T-helper 17 cell (primary cell): ENCODE measurements around the gene SMYD1. TPM values are rescaled to one million over a fixed set of nuclear protein-coding genes. Genes with fewer than 3 reads are reported as not detected.
"Not testable (repeated sequence)": the region's sequence is repeated elsewhere in the genome, so short reads cannot be mapped to it uniquely, and the experiment has no call there.

Source experiments
- ATAC-seq: fragments of 150-1000 bp; cut with Tn5 transposase; 2 replicates; pipeline ENCODE4 v1.10.0; 2021; ENCODE audit warnings: mild to moderate bottlenecking, moderate library complexity
- DNase-seq, 3 donors: peaks; one replicate each; pipeline versions ENCODE4 v3.0.0 to v3.0.0-alpha.2; 2020 to 2021
- H3K9me3 ChIP-seq: one replicate; pipeline ENCODE4 v1.7.0; 2013; ENCODE audit warnings: low read length, mild to moderate bottlenecking; ENCODE audit not compliant: control insufficient read depth, poor library complexity, severe bottlenecking
- H3K27ac Mint-ChIP-seq: one replicate; pipeline ENCODE4 v1.8.0; 2022; ENCODE audit warnings: mild to moderate bottlenecking, moderate library complexity, mixed read lengths
- H3K27me3 Mint-ChIP-seq: one replicate; pipeline ENCODE4 v1.8.0; 2022; ENCODE audit warnings: mixed read lengths
- H3K36me3 Mint-ChIP-seq: one replicate; pipeline ENCODE4 v1.8.0; 2022; ENCODE audit warnings: low read depth, mixed read lengths
- H3K4me1 Mint-ChIP-seq: one replicate; pipeline ENCODE4 v1.8.0; 2022; ENCODE audit warnings: mild to moderate bottlenecking, mixed read lengths
- H3K4me3 Mint-ChIP-seq: one replicate; pipeline ENCODE4 v1.8.0; 2022; ENCODE audit warnings: mild to moderate bottlenecking, moderate library complexity, mixed read lengths
- total RNA-seq, 4 donors: library from RNA in 2 of 4; stranded (reverse) in 2 of 4; gene quantifications; one replicate each; pipeline ENCODE4 v1.2.3 and lab custom pipeline; 2022 to 2026

The SMYD1 gene
- total RNA-seq, 2 donors from 2014 or later: not detected

DNA sequence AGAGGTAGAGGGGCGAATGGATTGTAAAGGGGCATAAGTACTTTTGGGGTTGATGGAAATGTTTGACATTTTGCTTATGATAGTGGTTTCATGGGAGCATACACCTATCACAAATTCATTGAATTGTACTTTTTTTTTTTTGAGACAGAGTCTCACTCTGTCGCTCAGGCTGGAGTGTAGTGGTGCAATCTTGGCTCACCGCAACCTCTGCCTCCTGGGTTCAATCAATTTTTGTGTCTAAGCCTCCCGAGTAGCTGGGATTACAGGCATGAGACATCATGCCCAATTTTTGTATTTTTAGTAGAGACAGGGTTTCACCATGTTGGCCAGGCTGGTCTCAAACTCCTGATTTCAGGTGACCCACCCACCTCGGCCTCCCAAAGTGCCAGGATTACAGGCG is 22.1 kb upstream of the SMYD1 start:
- H3K27me3 Mint-ChIP-seq, H3K9me3 ChIP-seq, ATAC-seq, H3K4me3 Mint-ChIP-seq, DNase-seq, H3K36me3 Mint-ChIP-seq: not testable (repeated sequence)
- Mint-ChIP-seq H3K27ac (peak overlapping the region; percentile 39), H3K4me1 (peaks cover 19% of the 10 kb centered on the region)

DNA sequence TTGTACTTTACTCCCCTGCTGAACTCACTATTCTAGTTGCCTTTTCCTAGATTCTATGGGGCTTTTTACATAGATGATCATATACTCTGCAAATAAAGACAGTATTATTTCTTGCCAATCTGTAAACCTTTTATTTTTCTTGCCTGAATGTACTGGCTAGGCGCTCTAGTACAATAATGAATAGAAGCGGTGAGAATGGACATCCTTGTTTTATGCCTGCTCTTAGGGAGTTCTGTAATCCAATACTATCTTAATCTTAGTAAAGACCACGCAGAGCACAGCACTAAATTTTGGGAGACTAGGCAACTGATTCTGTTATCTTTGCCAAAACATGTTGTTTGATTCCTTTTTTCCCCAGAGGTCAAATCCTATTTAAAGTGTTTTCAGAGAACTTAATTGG is 19.1 kb upstream of the SMYD1 start:
- Mint-ChIP-seq H3K4me1 (peaks cover 19% of the 10 kb centered on the region), H3K27me3 (no peaks in the 10 kb centered on the region), H3K27ac (no peak overlapping the region), H3K36me3 (no peaks in the 10 kb centered on the region), H3K4me3 (no peak overlapping the region)
- DNase-seq (no peak), ATAC-seq (no peak)
- no peaks in the 10 kb centered on the region for H3K9me3 ChIP-seq

DNA sequence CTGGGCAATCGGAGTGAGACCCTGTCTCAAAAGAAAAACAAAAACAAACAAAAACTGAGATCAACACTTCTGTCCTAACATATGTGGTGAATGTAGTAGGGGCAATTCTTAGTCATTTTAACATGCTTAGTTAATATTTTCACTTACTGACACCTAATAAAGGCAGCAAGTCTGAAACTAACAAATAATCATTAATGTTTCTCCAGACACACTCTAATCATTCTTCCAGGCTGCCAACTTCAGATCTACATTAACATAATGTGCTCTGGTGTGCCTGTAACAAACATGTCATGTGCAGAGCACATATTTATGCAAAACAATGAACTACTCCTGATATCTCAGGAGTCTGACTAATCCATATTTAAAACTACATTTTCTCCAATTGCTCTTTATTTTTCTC is 18.0 kb upstream of the SMYD1 start:
- ATAC-seq (no peak), DNase-seq (no peak)
- H3K36me3 Mint-ChIP-seq: no peaks in the 10 kb centered on the region
- H3K4me1 Mint-ChIP-seq: peaks cover 27% of the 10 kb centered on the region
- H3K9me3 ChIP-seq: no peaks in the 10 kb centered on the region
- H3K27me3 Mint-ChIP-seq: no peaks in the 10 kb centered on the region
- no peak overlapping the region for H3K27ac Mint-ChIP-seq
- H3K4me3 Mint-ChIP-seq: no peak overlapping the region

DNA sequence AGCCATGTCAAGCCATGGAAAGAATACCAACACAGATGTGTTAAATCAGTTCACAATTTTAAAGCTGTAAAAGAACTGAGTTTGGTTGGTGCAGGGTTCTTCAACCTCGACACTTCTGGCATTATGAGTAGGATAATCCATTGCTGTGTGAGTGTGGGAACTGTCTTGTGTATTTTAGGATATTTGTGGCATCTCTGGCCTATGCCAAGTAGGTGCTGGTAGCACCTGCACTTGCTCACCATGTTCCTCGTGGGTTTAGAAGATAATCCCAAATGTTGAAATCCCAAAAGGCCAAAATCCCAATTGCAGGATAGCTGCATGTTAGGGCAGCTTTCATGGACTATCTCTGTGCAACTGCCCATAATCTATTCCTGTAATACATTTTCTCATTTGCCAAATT is 15.8 kb upstream of the SMYD1 start:
- Mint-ChIP-seq H3K27me3 (no peaks in the 10 kb centered on the region), H3K27ac (no peak overlapping the region), H3K4me1 (peaks cover 33% of the 10 kb centered on the region), H3K36me3 (peaks cover 2% of the 10 kb centered on the region), H3K4me3 (no peak overlapping the region)
- DNase-seq: no peak
- no peaks in the 10 kb centered on the region for H3K9me3 ChIP-seq
- ATAC-seq: no peak

DNA sequence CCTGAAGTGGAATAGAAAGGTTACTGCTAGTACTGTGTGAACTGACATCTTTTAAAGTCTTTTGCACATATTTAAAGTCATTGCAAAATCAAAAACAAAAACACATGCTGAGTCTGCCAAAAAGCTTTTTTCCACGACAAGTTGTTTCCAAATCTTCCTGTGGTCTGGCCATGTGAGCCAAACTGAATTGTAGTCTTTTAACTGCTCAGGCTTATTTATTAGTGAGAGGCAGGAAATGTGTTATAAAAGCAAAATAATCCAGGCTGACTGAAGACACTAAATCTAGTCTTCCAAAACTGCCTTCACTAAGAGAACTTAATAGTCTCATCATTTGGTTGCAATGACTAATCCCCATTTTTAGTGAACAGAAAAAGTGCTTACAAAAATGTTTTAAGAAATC is 14.3 kb upstream of the SMYD1 start:
- H3K9me3 ChIP-seq: no peaks in the 10 kb centered on the region
- Mint-ChIP-seq H3K4me1 (peaks cover 41% of the 10 kb centered on the region), H3K4me3 (no peak overlapping the region), H3K27ac (peak overlapping the region; percentile 98), H3K27me3 (no peaks in the 10 kb centered on the region), H3K36me3 (peaks cover 2% of the 10 kb centered on the region)
- ATAC-seq (no peak), DNase-seq (no peak)

DNA sequence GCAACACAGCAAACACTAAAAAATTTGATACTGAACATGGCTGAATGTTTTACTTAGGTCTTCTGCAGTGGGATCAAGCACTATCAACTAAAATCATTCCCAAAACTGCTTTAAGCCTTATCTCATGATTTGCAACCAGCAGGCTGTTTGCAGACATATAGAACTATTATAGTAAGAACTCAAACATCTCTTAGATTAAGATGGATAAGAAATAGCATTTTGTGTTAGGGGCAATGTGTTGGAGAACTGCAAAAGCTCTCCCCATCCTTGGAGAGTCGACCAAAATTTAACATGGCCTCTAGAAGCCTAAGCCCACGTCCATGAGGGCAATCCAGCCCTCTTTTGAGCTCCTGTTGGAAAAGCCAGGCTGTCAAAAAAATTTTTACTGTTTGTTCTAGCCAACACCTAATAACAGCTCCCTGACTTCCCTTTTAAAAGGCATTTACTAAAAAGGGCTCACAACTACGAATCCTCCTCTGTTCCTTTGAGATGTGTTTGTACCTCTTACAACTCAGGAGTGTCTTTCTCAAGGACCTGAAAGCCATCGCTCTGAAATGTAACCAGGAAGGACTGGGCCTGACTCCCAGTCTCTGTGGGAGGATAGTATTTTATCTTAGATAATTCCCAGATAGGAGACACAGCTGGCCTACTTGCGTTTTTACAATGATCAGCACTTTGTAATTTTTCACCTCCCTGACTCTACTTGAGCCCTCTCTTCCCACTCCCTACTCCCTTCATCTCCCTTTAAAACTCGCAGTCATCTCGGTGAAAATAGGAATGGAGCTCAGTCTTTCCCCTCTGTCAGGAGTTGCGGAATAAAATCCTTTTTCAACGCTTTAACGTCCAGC is 13.5 kb upstream of the SMYD1 start:
- H3K27ac Mint-ChIP-seq: peak overlapping the region; percentile 98
- DNase-seq (no peak), ATAC-seq (no peak)
- peak overlapping the region; percentile 96 for H3K4me3 Mint-ChIP-seq
- H3K9me3 ChIP-seq: no peaks in the 10 kb centered on the region
- peaks cover 36% of the 10 kb centered on the region for H3K4me1 Mint-ChIP-seq
- H3K36me3 Mint-ChIP-seq: peaks cover 2% of the 10 kb centered on the region
- no peaks in the 10 kb centered on the region for H3K27me3 Mint-ChIP-seq

DNA sequence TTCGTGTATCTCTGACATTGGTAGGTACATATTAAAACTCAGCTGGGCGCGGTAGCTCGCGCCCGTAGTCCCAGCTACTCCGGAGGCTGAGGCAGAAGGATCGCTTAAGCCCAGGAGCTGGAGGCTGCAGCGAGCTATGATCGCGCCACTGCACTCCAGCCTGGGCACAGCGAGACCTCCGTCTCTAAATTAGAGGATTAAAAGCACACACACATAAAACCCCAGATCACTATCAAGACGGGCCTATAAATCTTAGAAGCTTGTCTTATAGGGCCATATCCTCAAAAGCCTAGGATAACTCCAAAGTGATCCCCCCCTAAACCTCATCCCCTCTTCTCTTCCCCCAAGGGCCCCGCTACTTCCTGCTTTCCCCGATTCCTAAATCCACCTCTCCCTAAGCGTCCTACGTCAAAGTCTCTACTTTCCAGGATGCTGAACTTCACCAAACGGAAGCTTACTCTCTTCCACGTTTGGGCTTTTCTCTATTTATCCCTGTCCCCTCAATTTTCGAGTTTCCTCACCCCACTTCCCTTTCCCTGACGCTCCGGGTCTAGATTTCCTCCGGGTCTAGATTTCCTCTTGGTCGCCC is 12.7 kb upstream of the SMYD1 start:
- H3K4me1 Mint-ChIP-seq: peaks cover 36% of the 10 kb centered on the region

DNA sequence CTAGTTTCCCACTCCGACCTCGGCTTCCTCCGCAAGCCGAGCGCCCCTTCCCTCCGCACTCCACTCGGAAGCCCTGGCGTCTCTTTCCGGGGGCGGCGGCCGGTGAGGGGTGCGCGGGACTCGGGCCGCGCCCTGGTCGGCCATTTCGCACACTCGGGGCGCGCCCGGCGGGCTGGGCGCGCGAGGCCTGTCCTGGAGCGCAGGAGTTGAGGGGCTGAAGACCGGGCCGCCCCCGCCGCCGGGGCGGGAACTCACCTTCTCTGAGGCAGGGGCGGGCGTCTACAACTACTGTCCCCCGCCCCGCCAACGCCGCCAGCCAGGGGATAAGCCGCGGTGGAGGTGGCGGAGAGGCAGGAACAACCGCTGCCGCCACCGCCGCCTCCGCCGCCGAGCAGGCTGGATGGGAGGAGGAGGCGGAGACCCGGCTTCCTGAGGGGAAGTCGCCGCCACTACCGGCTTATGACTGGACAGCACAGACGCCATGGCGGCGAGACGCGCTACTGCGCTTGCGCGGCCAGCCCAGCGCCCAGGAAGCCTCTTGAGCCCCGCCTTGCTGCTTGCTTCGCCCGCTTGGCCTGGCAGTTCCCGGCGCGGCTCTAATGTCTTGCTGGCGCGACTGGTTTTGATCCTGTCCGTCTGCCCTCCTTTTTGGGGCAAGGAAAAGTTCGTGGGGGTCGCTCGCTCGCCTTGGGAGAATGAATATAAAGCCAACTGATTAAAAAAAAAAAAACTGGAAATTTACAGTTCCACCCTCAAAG is 12.1 kb upstream of the SMYD1 start, which contains the start of gene KRCC1:
KRCC1 (minus strand) TSS at position 413 of the 758 bp plus-strand sequence. CDS start 27,220 bp downstream, outside the sequence.
- no peaks in the 10 kb centered on the region for H3K27me3 Mint-ChIP-seq
- ATAC-seq (peak; percentile 95), DNase-seq (peak; percentile 91 to 95 (median 94))
- peaks cover 2% of the 10 kb centered on the region for H3K36me3 Mint-ChIP-seq
- peak within 1 kb of the TSS; percentile 98 for H3K27ac Mint-ChIP-seq
- H3K4me3 Mint-ChIP-seq: peak within 1 kb of the TSS; percentile 96
- H3K4me1 Mint-ChIP-seq: peaks cover 38% of the 10 kb centered on the region
- no peaks in the 10 kb centered on the region for H3K9me3 ChIP-seq

More for the DNA sequence above, 12.7 kb upstream of the SMYD1 start:
- H3K27ac Mint-ChIP-seq: peak overlapping the region; percentile 98
- no peaks in the 10 kb centered on the region for H3K9me3 ChIP-seq
- peak overlapping the region; percentile 96 for H3K4me3 Mint-ChIP-seq
- ATAC-seq (no peak), DNase-seq (no peak)
- H3K27me3 Mint-ChIP-seq: no peaks in the 10 kb centered on the region
- H3K36me3 Mint-ChIP-seq: peaks cover 2% of the 10 kb centered on the region

DNA sequence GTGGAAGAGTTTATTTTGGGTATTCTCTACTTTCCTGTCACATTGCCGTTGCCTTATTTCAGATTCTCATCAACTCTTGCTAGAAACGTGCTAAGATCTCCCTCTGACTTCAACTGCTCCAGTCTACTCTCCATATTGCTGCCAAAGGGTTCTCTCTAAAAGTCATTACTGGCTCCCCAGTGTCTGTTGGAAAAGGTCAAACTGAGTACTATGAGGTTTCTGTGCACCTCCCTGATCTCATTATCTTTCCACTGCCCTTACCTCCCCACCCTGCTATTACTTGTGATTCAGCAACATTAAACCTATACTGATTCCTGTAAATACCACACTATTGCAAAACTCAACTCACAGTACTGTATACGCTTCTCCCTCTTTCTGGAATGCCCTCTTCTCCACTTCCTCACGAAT is 10.2 kb upstream of the SMYD1 start:
- Mint-ChIP-seq H3K4me3 (peak overlapping the region; percentile 25), H3K27ac (peak overlapping the region; percentile 98), H3K27me3 (no peaks in the 10 kb centered on the region), H3K4me1 (peaks cover 37% of the 10 kb centered on the region), H3K36me3 (peaks cover 2% of the 10 kb centered on the region)
- DNase-seq (no peak), ATAC-seq (no peak)
- no peaks in the 10 kb centered on the region for H3K9me3 ChIP-seq

DNA sequence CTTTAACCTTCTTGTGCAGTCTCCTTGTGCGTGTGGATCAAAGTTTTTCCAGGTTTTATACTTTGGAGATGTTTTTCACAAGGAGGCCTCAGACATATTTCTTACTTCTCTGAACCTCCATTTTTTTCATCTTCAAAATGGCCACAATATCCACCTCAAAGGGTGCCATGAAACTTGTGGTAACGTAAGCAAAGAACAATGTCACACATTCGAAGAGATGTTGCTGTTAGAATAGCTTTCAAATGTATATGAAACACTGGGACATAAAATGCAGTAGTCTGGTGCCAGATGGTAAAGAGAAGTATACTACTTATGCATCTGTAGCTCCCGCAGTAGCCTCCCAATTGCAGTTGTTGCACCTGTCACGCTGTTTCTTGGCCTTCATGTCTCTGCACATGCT is 9.4 kb upstream of the SMYD1 start:
- no peak for DNase-seq
- peaks cover 33% of the 10 kb centered on the region for H3K4me1 Mint-ChIP-seq
- ATAC-seq: no peak
- no peak overlapping the region for H3K4me3 Mint-ChIP-seq
- no peak overlapping the region for H3K27ac Mint-ChIP-seq
- H3K36me3 Mint-ChIP-seq: peaks cover 2% of the 10 kb centered on the region
- no peaks in the 10 kb centered on the region for H3K27me3 Mint-ChIP-seq
- H3K9me3 ChIP-seq: no peaks in the 10 kb centered on the region

DNA sequence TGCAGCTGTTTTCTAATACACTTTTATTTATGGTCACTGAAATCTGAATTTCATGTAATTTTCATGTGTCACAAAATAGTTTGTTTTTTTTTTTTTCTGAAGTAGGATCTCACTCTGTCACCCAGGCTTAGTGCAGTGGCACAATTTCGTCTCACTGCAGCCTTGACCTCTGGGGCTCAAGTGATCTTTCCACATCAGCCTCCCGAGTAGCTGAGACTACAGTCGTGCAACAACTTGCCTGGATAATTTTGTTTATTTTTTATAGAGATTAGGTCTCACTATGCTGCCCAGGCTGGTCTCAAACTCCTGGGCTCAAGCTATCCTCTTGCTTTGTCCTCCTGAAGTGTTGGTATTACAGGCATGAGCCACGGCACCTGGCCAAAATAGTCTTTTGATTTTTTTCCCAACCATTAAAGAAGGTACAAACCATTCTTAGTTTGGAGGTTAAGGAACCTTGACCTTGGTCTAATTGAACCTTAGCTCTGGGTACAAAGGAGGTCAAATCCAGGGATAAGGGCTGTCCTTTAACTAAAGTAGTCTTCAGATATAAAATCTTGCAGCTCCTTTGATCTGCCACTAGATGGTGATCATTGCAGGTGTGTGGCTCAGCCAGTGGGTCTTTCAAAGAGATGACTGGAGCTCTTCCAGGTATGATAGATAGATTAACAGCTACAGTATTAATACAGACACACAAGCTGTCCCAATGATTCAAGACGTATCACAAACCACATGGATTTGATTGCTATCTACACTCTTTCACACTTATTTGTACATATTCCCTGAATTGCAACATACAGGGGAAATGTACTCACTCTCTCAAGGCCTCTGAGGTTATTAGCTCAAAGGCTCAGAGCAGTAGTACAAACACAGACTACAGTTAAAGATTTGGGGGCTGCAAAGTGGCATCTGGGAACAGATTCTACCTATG is 7.4 kb upstream of the SMYD1 start:
- Mint-ChIP-seq H3K27me3 (no peaks in the 10 kb centered on the region), H3K36me3 (peaks cover under 1% of the 10 kb centered on the region), H3K4me1 (peaks cover 17% of the 10 kb centered on the region), H3K27ac (no peak overlapping the region), H3K4me3 (no peak overlapping the region)
- DNase-seq (no peak), ATAC-seq (peak; percentile 32)
- H3K9me3 ChIP-seq: no peaks in the 10 kb centered on the region

DNA sequence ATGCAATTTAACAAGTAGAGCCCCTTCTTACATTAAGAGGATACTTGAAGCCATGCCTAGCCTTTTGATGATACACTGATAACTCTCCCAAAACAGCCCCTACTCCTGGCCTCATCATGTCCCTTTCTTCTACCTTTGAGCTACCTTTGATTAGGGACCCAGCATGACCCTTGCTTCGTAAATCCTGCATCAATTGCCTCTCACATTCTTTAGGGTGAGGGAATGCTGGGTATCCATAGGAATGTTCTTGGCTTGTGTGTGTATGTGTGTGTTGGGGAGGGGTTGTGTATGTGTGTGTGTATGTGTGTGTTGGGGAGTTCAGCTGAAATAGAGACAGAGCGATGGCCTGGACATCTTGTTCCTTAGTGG is 6.7 kb upstream of the SMYD1 start:
- no peak overlapping the region for H3K4me3 Mint-ChIP-seq
- no peak overlapping the region for H3K27ac Mint-ChIP-seq
- no peaks in the 10 kb centered on the region for H3K36me3 Mint-ChIP-seq
- H3K9me3 ChIP-seq: no peaks in the 10 kb centered on the region
- peaks cover 14% of the 10 kb centered on the region for H3K4me1 Mint-ChIP-seq
- ATAC-seq (no peak), DNase-seq (no peak)
- H3K27me3 Mint-ChIP-seq: no peaks in the 10 kb centered on the region
